H1 (cell line): ENCODE results near the gene ZNF619. TPM values are rescaled to one million over a fixed set of nuclear protein-coding genes. Genes with fewer than 3 reads are reported as not detected.

Experiments
- ASH2L ChIP-seq: fragments of 200-600, 300-600 bp; sonication (generic); IDR thresholded peaks from one replicate; pipeline ENCODE4 v1.7.1; 2017; ENCODE audit warnings: low read length
- BACH1 ChIP-seq: IDR thresholded peaks from 2 replicates; pipeline ENCODE4 v1.6.1; 2012; ENCODE audit warnings: low read length, improper control_type of control experiment
- CHD2 ChIP-seq: IDR thresholded peaks from 2 replicates; pipeline ENCODE4 v1.6.1; 2012; ENCODE audit warnings: low read length, improper control_type of control experiment
- GTF2F1 ChIP-seq: IDR thresholded peaks from 2 replicates; pipeline ENCODE4 v1.6.1; 2012; ENCODE audit warnings: low read depth, low read length, improper control_type of control experiment, borderline replicate concordance
- HDAC6 ChIP-seq: IDR thresholded peaks from one replicate; pipeline ENCODE4 v1.7.1; 2012; ENCODE audit warnings: low read depth, mild to moderate bottlenecking, inconsistent platforms, low read length, moderate library complexity
- POU5F1 ChIP-seq: IDR thresholded peaks from 2 replicates; pipeline ENCODE4 v1.6.1; 2011; ENCODE audit warnings: low read depth, mild to moderate bottlenecking, low read length, moderate library complexity
- RNF2 ChIP-seq: fragments of 200-900, 300-1000 bp; sonication (generic); IDR thresholded peaks from 2 replicates; pipeline ENCODE4 v1.7.1; 2016; ENCODE audit warnings: borderline replicate concordance, low read depth, mild to moderate bottlenecking, antibody characterized with exemption, low read length; ENCODE audit not compliant: poor library complexity, severe bottlenecking; ENCODE audit errors: missing control alignments
- TAF7 ChIP-seq: optimal IDR thresholded peaks from 2 replicates; pipeline ENCODE3; 2011; ENCODE audit warnings: low read depth, mild to moderate bottlenecking, inconsistent platforms, low read length, moderate library complexity, borderline replicate concordance
- polyA plus RNA-seq, 7 experiments: library from polyadenylated mRNA; depleted of rRNA in 3 of 7; stranded (reverse) in 5 of 7; unstranded in 2 of 7; fragments of >200 nt in 5 of 7; fragments of 200-250 nt in 2 of 7; gene quantifications; 1 replicate in 5 of 7; 2 replicates in 1 of 7; 4 replicates in 1 of 7; pipeline versions ENCODE4 v1.2.1 to v1.2.3, GENCODE V29; 2011 to 2013; ENCODE audit warnings: missing spikeins in 2 of 7, mixed read lengths in 2 of 7
- total RNA-seq: library from RNA; stranded (reverse); fragmentation: NEBNext Ultra II Directional; extraction: Animal tissue kit (Norgen Biotek cat#: 25700); gene quantifications from 2 replicates; pipeline ENCODE4 v1.2.1, GENCODE V29; 2021
- TF ChIP-seq, protein P1 (sequence below), 3 experiments: IDR thresholded peaks; 1 replicate in 2 of 3; 2 replicates in 1 of 3; pipeline versions ENCODE4 v1.5.1 to v1.6.1; 2011; ENCODE audit warnings: low read length in 3 of 3, mild to moderate bottlenecking in 3 of 3, inconsistent platforms in 2 of 3, low read depth in 1 of 3, moderate library complexity in 1 of 3; ENCODE audit not compliant: insufficient read depth in 1 of 3; ENCODE audit errors: control extremely low read depth in 1 of 3

Gene ZNF619
- total and polyA plus RNA-seq, 2 of the 8 experiments (the other 6 are each of a cell fraction or from before 2014, with no cell fraction given) = 2.3 to 8.2 TPM

GRCh38 chr3:40494698-40495097 lies 17.8 kb downstream of the ZNF619 start (continued):
- TF ChIP-seq, protein P1, sequence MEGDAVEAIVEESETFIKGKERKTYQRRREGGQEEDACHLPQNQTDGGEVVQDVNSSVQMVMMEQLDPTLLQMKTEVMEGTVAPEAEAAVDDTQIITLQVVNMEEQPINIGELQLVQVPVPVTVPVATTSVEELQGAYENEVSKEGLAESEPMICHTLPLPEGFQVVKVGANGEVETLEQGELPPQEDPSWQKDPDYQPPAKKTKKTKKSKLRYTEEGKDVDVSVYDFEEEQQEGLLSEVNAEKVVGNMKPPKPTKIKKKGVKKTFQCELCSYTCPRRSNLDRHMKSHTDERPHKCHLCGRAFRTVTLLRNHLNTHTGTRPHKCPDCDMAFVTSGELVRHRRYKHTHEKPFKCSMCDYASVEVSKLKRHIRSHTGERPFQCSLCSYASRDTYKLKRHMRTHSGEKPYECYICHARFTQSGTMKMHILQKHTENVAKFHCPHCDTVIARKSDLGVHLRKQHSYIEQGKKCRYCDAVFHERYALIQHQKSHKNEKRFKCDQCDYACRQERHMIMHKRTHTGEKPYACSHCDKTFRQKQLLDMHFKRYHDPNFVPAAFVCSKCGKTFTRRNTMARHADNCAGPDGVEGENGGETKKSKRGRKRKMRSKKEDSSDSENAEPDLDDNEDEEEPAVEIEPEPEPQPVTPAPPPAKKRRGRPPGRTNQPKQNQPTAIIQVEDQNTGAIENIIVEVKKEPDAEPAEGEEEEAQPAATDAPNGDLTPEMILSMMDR (IDR thresholded peaks at IDR 0.05; ENCODE audit: control extremely low read depth in 1 of 3, insufficient read depth in 1 of 3, low read depth in 1 of 3, low read length in 3 of 3) = no peak
- TF ChIP-seq GTF2F1 (no peak), ASH2L (no peak), TAF7 (no peak), POU5F1 (no peak), RNF2 (no peak), BACH1 (no peak), HDAC6 (no peak), CHD2 (no peak)
- TF ChIP-seq, all 59 proteins: peak for 0
